ENCODE data around the gene TCTN2.

GRCh38 chr12:123715195-123715594 lies 44.3 kb downstream of the TCTN2 start:
- TF ChIP-seq CTCF (conservative IDR thresholded peaks at IDR 0.05; ENCODE audit: low read depth, low read length) (no peak), ELK1 (IDR thresholded peaks at IDR 0.05; ENCODE audit: borderline replicate concordance, low read depth, low read length) (no peak), SMC3 (IDR thresholded peaks at IDR 0.05; ENCODE audit: low read depth, low read length) (no peak), USF2 (IDR thresholded peaks at IDR 0.05; ENCODE audit: low read depth, low read length) (no peak), RFX5 (IDR thresholded peaks at IDR 0.05; ENCODE audit: low read depth, low read length) (no peak)

Data from IMR-90 (cell line).